NCI-H446 (cell line): Measurements from ENCODE around the gene HSD17B13.
A peak's percentile ranks its signal among the peaks of the same experiment; 100 is the strongest.
"Not testable (repeated sequence)": the region's sequence is repeated elsewhere in the genome, so short reads cannot be mapped to it uniquely, and the experiment has no call there.

Source experiments
- DNase-seq, 2 experiments: peaks; one replicate each; lab custom pipeline; 2025; lab: John Stamatoyannopoulos, UW

The HSD17B13 gene

GRCh38 chr4:87316961-87317360 is 5.7 kb downstream of the HSD17B13 start:
- no peak for DNase-seq

GRCh38 chr4:87315000-87315399 is 7.7 kb downstream of the HSD17B13 start:
- DNase-seq = not testable (repeated sequence)

- no peak for DNase-seq
These were observed 8.9 kb downstream of the HSD17B13 start for GRCh38 chr4:87313756-87314155.

- no peak for DNase-seq
These were observed 11.0 kb downstream of the HSD17B13 start for GRCh38 chr4:87311684-87312083.

GRCh38 chr4:87310691-87311335 is 11.9 kb downstream of the HSD17B13 start:
- DNase-seq = no peak

GRCh38 chr4:87309625-87310024 is 13.1 kb downstream of the HSD17B13 start:
- DNase-seq = no peak

- no peak for DNase-seq
These were observed 16.6 kb downstream of the HSD17B13 start for GRCh38 chr4:87306056-87306455.

- DNase-seq = no peak
These were observed 17.1 kb downstream of the HSD17B13 start for GRCh38 chr4:87305562-87305961.

- peak in 1 of 2 experiments; percentile 3 for DNase-seq
These were observed 17.8 kb downstream of the HSD17B13 start for GRCh38 chr4:87304745-87305432.

- no peak for DNase-seq
These were observed 22.8 kb downstream of the HSD17B13 start for GRCh38 chr4:87299898-87300297.

- no peak for DNase-seq
These were observed 24.3 kb downstream of the HSD17B13 start for GRCh38 chr4:87298362-87298761.

GRCh38 chr4:87294911-87295310 is 27.8 kb downstream of the HSD17B13 start:
- not testable (repeated sequence) for DNase-seq

- not testable (repeated sequence) for DNase-seq
These were observed 28.8 kb downstream of the HSD17B13 start for GRCh38 chr4:87293889-87294288.

- no peak for DNase-seq
These were observed 35.7 kb downstream of the HSD17B13 start for GRCh38 chr4:87286970-87287369.

GRCh38 chr4:87284268-87284667 is 38.4 kb downstream of the HSD17B13 start:
- DNase-seq = not testable (repeated sequence)

- DNase-seq = no peak
These were observed 39.5 kb downstream of the HSD17B13 start for GRCh38 chr4:87283151-87283550.

GRCh38 chr4:87281603-87282002 is 41.1 kb downstream of the HSD17B13 start:
- DNase-seq = no peak

- DNase-seq = no peak
These were observed 44.3 kb downstream of the HSD17B13 start for GRCh38 chr4:87278335-87278794.

GRCh38 chr4:87275311-87275710 is 47.4 kb downstream of the HSD17B13 start:
- no peak for DNase-seq

GRCh38 chr4:87274803-87275202 is 47.9 kb downstream of the HSD17B13 start:
- DNase-seq = no peak

GRCh38 chr4:87274327-87274726 is 48.4 kb downstream of the HSD17B13 start:
- no peak for DNase-seq

GRCh38 chr4:87270825-87271224 is 51.9 kb downstream of the HSD17B13 start:
- no peak for DNase-seq

GRCh38 chr4:87270144-87270543 is 52.5 kb downstream of the HSD17B13 start:
- DNase-seq = peak in 1 of 2 experiments; percentile 31

- no peak for DNase-seq
These were observed 54.3 kb downstream of the HSD17B13 start for GRCh38 chr4:87268411-87268810.
